PC-3 (cell line): Measurements from ENCODE around the gene BAAT. TPM values are rescaled to one million over a fixed set of nuclear protein-coding genes. Genes with fewer than 3 reads are reported as not detected.

Experiments used
- ATAC-seq: fragments of 200-7000 bp; cut with Tn5 transposase; 2 replicates; pipeline ENCODE4 v1.9.1; 2020; ENCODE audit warnings: mild to moderate bottlenecking, moderate library complexity
- BruUV-seq: library from RNA; stranded (reverse); fragments of 400-500 nt; replicated peaks from 2 replicates; lab custom pipeline; 2021; lab: Mats Ljungman, UMichigan
- CTCF ChIA-PET: fragments of 300-600 bp; sonication (Branson Sonifier 250); formaldehyde crosslinking; loops from one replicate; lab custom pipeline; 2022; ENCODE audit warnings: antibody characterized with exemption; lab: Charles Lee
- POLR2A ChIA-PET: fragments of 300-600 bp; sonication (Branson Sonifier 250); formaldehyde crosslinking; loops from one replicate; lab custom pipeline; 2022; ENCODE audit warnings: antibody characterized with exemption; ENCODE audit not compliant: unreplicated experiment; lab: Charles Lee
- DNase-seq: peaks from one replicate; pipeline ENCODE4 v3.0.0-alpha.2; 2015
- H2AFZ ChIP-seq: fragments of 300-600 bp; sonication (generic); 2 replicates; pipeline ENCODE4 v1.6.0; 2016; ENCODE audit warnings: antibody characterized with exemption, low read length
- H3F3A ChIP-seq: fragments of 300-600 bp; sonication (generic); one replicate; pipeline ENCODE4 v1.6.0; 2017; ENCODE audit warnings: antibody characterized with exemption, low read length, control low read depth, mild to moderate bottlenecking; ENCODE audit not compliant: unreplicated experiment
- H3K27ac ChIP-seq: fragments of 300-600 bp; sonication (generic); 2 replicates; pipeline ENCODE4 v1.5.1; 2016; ENCODE audit warnings: mild to moderate bottlenecking, low read length
- H3K27me3 ChIP-seq: fragments of 300-600 bp; sonication (generic); 2 replicates; pipeline ENCODE4 v1.6.1; 2016; ENCODE audit warnings: low read length, mixed read lengths
- H3K36me3 ChIP-seq: fragments of 300-600 bp; sonication (generic); 2 replicates; pipeline ENCODE4 v1.6.1; 2016; ENCODE audit warnings: low read depth, mixed run types, low read length, mixed read lengths
- H3K4me1 ChIP-seq: fragments of 300-600 bp; sonication (generic); 2 replicates; pipeline ENCODE4 v1.5.1; 2016; ENCODE audit warnings: low read length; ENCODE audit not compliant: insufficient read depth
- H3K4me2 ChIP-seq: fragments of 300-600 bp; sonication (generic); 2 replicates; pipeline ENCODE4 v1.6.0; 2016; ENCODE audit warnings: low read length
- H3K4me3 ChIP-seq: fragments of 300-600 bp; sonication (generic); 2 replicates; pipeline ENCODE4 v1.5.1; 2016; ENCODE audit warnings: mild to moderate bottlenecking, low read length, mixed read lengths
- H3K79me2 ChIP-seq: fragments of 300-600 bp; sonication (generic); 2 replicates; pipeline ENCODE4 v1.6.1; 2017; ENCODE audit warnings: low read length, mixed read lengths
- H3K9ac ChIP-seq: fragments of 300-600 bp; sonication (generic); 2 replicates; pipeline ENCODE4 v1.6.0; 2016; ENCODE audit warnings: mild to moderate bottlenecking, low read length
- H3K9me2 ChIP-seq: fragments of 300-600 bp; sonication (generic); replicated peaks from 2 replicates; pipeline ENCODE4 v1.6.1; 2016; ENCODE audit warnings: mixed run types, low read length, mixed read lengths
- H3K9me3 ChIP-seq: fragments of 300-600 bp; sonication (generic); 2 replicates; pipeline ENCODE4 v1.6.1; 2016; ENCODE audit warnings: low read length, mixed read lengths
- H4K20me1 ChIP-seq: fragments of 300-600 bp; sonication (generic); 2 replicates; pipeline ENCODE4 v1.6.1; 2016; ENCODE audit warnings: low read length, mixed read lengths
- EZH2 ChIP-seq: fragments of 300-600 bp; sonication (generic); IDR thresholded peaks from one replicate; pipeline ENCODE4 v1.6.1; 2017; ENCODE audit warnings: antibody characterized with exemption, mild to moderate bottlenecking, low read length; ENCODE audit not compliant: unreplicated experiment
- EZH2phosphoT487 ChIP-seq: fragments of 300-600 bp; sonication (generic); IDR thresholded peaks from 2 replicates; pipeline ENCODE4 v1.6.1; 2018; ENCODE audit warnings: mild to moderate bottlenecking, antibody characterized with exemption, low read length, borderline replicate concordance
- intact Hi-C: fragments of 100-400 bp; cut with micrococcal nuclease; formaldehyde crosslinking; loops from 2 replicates; pipeline ENCODE4 v1.9.0; 2023
- total RNA-seq: library from RNA; depleted of rRNA; stranded (reverse); fragments of >200 nt; gene quantifications from 2 replicates; pipeline ENCODE4 v1.2.3, GENCODE V29; 2014
- TF ChIP-seq, protein P1 (sequence below): fragments of 300-600 bp; sonication (generic); conservative IDR thresholded peaks from 2 replicates; pipeline ENCODE4 v1.5.1; 2017; ENCODE audit warnings: antibody characterized with exemption, low read depth, mild to moderate bottlenecking, low read length

The BAAT gene
- total RNA-seq, 1 experiment from 2014 or later, result 0.07 TPM

DNA sequence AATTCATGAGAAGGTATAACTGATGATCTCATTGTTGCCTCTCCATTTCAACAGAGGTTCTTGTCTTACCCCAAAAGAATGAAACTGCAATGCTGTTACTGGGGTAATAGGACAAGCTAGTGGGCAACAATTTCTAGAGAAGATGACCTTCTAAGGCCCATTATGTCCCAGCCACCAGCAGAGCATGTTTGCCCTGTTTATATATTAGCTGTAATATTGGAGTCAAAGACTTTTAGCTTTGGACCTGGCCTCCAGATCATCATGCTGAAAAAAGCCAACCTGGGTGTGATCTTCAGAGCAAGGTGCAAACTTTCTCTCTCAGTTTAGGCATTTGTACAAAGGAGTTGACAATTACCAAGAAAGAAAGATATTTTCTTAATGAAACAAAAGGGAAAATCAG lies 47.4 kb upstream of the BAAT start:
- peaks cover 12% of the 10 kb centered on the region; the same call in 1 of the 2 replicates for H3K27me3 ChIP-seq
- H3K27ac ChIP-seq, result no peak overlapping the region
- no peak overlapping the region for H2AFZ ChIP-seq
- no peaks in the 10 kb centered on the region for H3K79me2 ChIP-seq
- H4K20me1 ChIP-seq, result no peaks in the 10 kb centered on the region
- no peaks in the 10 kb centered on the region for H3F3A ChIP-seq
- no peaks in the 10 kb centered on the region for H3K36me3 ChIP-seq
- no peaks in the 10 kb centered on the region for H3K4me1 ChIP-seq
- BruUV-seq, result no TSS peak
- ChIA-PET POLR2A (no interaction called here), CTCF (no interaction called here)
- no peaks in the 10 kb centered on the region for H3K9me3 ChIP-seq
- no peak overlapping the region for H3K9ac ChIP-seq
- no peak for DNase-seq
- TF ChIP-seq, protein P1, sequence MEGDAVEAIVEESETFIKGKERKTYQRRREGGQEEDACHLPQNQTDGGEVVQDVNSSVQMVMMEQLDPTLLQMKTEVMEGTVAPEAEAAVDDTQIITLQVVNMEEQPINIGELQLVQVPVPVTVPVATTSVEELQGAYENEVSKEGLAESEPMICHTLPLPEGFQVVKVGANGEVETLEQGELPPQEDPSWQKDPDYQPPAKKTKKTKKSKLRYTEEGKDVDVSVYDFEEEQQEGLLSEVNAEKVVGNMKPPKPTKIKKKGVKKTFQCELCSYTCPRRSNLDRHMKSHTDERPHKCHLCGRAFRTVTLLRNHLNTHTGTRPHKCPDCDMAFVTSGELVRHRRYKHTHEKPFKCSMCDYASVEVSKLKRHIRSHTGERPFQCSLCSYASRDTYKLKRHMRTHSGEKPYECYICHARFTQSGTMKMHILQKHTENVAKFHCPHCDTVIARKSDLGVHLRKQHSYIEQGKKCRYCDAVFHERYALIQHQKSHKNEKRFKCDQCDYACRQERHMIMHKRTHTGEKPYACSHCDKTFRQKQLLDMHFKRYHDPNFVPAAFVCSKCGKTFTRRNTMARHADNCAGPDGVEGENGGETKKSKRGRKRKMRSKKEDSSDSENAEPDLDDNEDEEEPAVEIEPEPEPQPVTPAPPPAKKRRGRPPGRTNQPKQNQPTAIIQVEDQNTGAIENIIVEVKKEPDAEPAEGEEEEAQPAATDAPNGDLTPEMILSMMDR, result no peak
- TF ChIP-seq EZH2phosphoT487 (no peak), EZH2 (no peak)
- no peak overlapping the region for H3K4me3 ChIP-seq
- no peak for ATAC-seq
- intact Hi-C loops, result no loop called here
- no peak overlapping the region for H3K4me2 ChIP-seq
- no peaks in the 10 kb centered on the region for H3K9me2 ChIP-seq

DNA sequence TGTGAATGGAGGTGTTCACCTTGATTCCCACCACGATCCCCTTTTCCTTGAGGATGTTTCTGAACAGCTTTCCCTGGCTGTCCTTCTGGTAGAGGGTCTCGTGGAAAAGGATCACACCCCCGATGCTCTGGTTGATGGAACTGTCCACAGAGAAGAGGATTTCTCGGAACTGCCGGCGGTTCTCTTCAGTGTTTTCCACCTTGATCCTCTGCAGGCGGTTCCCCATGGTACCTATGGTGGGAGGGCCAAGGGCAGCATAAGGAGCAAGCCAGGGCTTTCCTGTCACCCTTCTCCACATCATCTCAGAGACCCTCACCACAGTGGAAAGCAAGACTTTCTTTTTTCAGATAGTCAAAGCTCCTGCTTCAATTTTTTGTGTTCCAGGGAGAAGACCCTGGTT lies 44.9 kb upstream of the BAAT start:
- no peaks in the 10 kb centered on the region for H3K4me1 ChIP-seq
- no peak overlapping the region for H3K4me2 ChIP-seq
- no peaks in the 10 kb centered on the region; the same call in 1 of the 2 replicates for H3K27me3 ChIP-seq
- no peak overlapping the region for H3K9ac ChIP-seq
- H3K4me3 ChIP-seq, result no peak overlapping the region
- H2AFZ ChIP-seq, result no peak overlapping the region
- POLR2A ChIA-PET, result no interaction called here
- intact Hi-C loops, result no loop called here
- H3K9me3 ChIP-seq, result no peaks in the 10 kb centered on the region
- ATAC-seq (no peak), DNase-seq (no peak)
- no peak overlapping the region for H3K27ac ChIP-seq
- CTCF ChIA-PET, result no interaction called here
- H3K36me3 ChIP-seq, result no peaks in the 10 kb centered on the region
- BruUV-seq, result no TSS peak
- TF ChIP-seq, protein P1, result no peak
- TF ChIP-seq EZH2, result no peak
- H4K20me1 ChIP-seq, result no peaks in the 10 kb centered on the region
- no peaks in the 10 kb centered on the region for H3K9me2 ChIP-seq
- no peaks in the 10 kb centered on the region for H3K79me2 ChIP-seq
- no peaks in the 10 kb centered on the region for H3F3A ChIP-seq

DNA sequence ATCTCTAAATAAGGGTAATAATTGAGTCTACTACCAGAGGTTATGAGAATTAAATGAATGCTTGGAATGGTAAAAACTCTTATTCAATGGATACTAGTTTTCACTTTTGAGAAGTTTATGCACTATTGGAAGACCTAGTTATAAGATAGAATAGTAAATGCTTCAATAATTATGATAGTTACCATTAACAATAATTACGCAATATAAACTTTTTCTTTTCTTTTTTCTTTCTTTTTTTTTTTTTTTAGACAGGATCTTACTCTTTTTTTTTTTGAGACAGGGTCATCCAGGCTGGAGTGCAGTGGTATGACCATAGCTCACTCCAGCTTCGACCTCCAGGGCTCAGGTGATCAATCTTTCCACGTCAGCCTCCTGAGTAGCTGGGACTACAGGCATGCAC lies 44.1 kb upstream of the BAAT start:
- H3K4me1 ChIP-seq, result no peaks in the 10 kb centered on the region
- no peaks in the 10 kb centered on the region for H3K9me2 ChIP-seq
- H3K4me2 ChIP-seq, result no peak overlapping the region
- no peaks in the 10 kb centered on the region for H4K20me1 ChIP-seq
- no peaks in the 10 kb centered on the region for H3K79me2 ChIP-seq
- no peaks in the 10 kb centered on the region for H3K36me3 ChIP-seq
- BruUV-seq, result no TSS peak
- DNase-seq (no peak), ATAC-seq (no peak)
- no peak overlapping the region for H3K27ac ChIP-seq
- no peak overlapping the region for H3K4me3 ChIP-seq
- no peaks in the 10 kb centered on the region for H3K9me3 ChIP-seq
- no peaks in the 10 kb centered on the region for H3K27me3 ChIP-seq
- no peaks in the 10 kb centered on the region for H3F3A ChIP-seq
- intact Hi-C loops, result no loop called here
- H3K9ac ChIP-seq, result no peak overlapping the region
- ChIA-PET POLR2A (no interaction called here), CTCF (no interaction called here)
- TF ChIP-seq, protein P1, result no peak
- TF ChIP-seq EZH2 (no peak), EZH2phosphoT487 (no peak)
- H2AFZ ChIP-seq, result no peak overlapping the region
